K562 (cell line): ENCODE measurements around the gene SRRT. TPM values are rescaled to one million over a fixed set of nuclear protein-coding genes. Genes with fewer than 3 reads are reported as not detected.

Experiments used
- GTF2B ChIP-seq: IDR thresholded peaks from 2 replicates; pipeline ENCODE4 v1.6.1; 2011; ENCODE audit not compliant: insufficient read length; ENCODE audit errors: extremely low read depth
- NR2C2 ChIP-seq, 2 experiments: fragments of 200-800 bp in 1 of 2; sonication (Bioruptor generic) in 1 of 2; sonication (generic) in 1 of 2; formaldehyde crosslinking in 1 of 2; IDR thresholded peaks; 2 replicates each; pipeline versions ENCODE4 v1.6.1 to v1.8.0; 2016 to 2022; ENCODE audit warnings: mild to moderate bottlenecking in 1 of 2, missing compliant biosample characterization in 1 of 2, missing genetic modification characterization in 1 of 2, missing genetic modification reagents in 1 of 2
- NR4A1 ChIP-seq, 2 experiments: fragments of 250-450 bp in 1 of 2; fragments of 450-650 bp in 1 of 2; sonication (Bioruptor Pico) in 1 of 2; IDR thresholded peaks; 2 replicates each; pipeline versions ENCODE4 v1.4.0 to v1.6.1; 2016 to 2020; ENCODE audit warnings: mild to moderate bottlenecking in 2 of 2, missing compliant biosample characterization in 1 of 2, missing genetic modification characterization in 1 of 2, moderate library complexity in 1 of 2
- PML ChIP-seq: IDR thresholded peaks from 2 replicates; pipeline ENCODE4 v1.6.1; 2012; ENCODE audit warnings: low read length, inconsistent platforms
- POLR2B ChIP-seq: fragments of 450-650 bp; IDR thresholded peaks from 2 replicates; pipeline ENCODE4 v1.6.1; 2018; ENCODE audit warnings: low read depth; ENCODE audit not compliant: partially characterized antibody
- RERE ChIP-seq: sonication (generic); formaldehyde crosslinking; IDR thresholded peaks from 2 replicates; pipeline ENCODE4 v1.8.0; 2023; ENCODE audit warnings: missing genetic modification reagents, mild to moderate bottlenecking, borderline replicate concordance
- SIN3A ChIP-seq, 2 experiments: fragments of 150-350 bp in 1 of 2; IDR thresholded peaks; 2 replicates each; pipeline ENCODE4 v1.6.1; 2011 to 2016; ENCODE audit warnings: borderline replicate concordance in 2 of 2, low read depth in 2 of 2, low read length in 2 of 2, mild to moderate bottlenecking in 2 of 2, moderate library complexity in 2 of 2; ENCODE audit not compliant: control insufficient read depth in 1 of 2
- SMAD3 ChIP-seq: fragments of 450-650 bp; formaldehyde crosslinking; conservative IDR thresholded peaks from 2 replicates; pipeline ENCODE4 v1.4.0; 2020; ENCODE audit warnings: mild to moderate bottlenecking
- polyA plus RNA-seq, 8 experiments: library from polyadenylated mRNA; depleted of rRNA in 4 of 8; stranded (reverse) in 5 of 8; unstranded in 3 of 8; fragments of >200 nt; fragmentation: Nextera tagmentation in 2 of 8; fragmentation: Illumina TruSeq in 1 of 8; extraction: Ambion mirVana in 2 of 8; extraction: Trizol in 1 of 8; gene quantifications; 2 replicates each; pipeline versions ENCODE4 v1.2.1 to v1.2.3, GENCODE V29; 2011 to 2014; ENCODE audit warnings: inconsistent platforms in 1 of 8, missing spikeins in 1 of 8
- total RNA-seq, 7 experiments: library from RNA; depleted of rRNA in 6 of 7; stranded (reverse); fragments of >200 nt in 6 of 7; fragmentation: Illumina TruSeq in 2 of 7; extraction: Trizol in 2 of 7; gene quantifications; 2 replicates each; pipeline versions ENCODE4 v1.2.1 to v1.2.3, GENCODE V29; 2011 to 2021; ENCODE audit warnings: low replicate concordance in 1 of 7
- TF ChIP-seq, protein P1 (sequence below): sonication (generic); formaldehyde crosslinking; IDR thresholded peaks from 2 replicates; pipeline ENCODE4 v1.8.0; 2022; ENCODE audit warnings: mild to moderate bottlenecking, missing genetic modification reagents

The SRRT gene
- total and polyA plus RNA-seq, 9 of the 15 experiments (the other 6 are each of a cell fraction or from before 2014, with no cell fraction given): 10.3 to 263 (median 84.4) TPM

DNA sequence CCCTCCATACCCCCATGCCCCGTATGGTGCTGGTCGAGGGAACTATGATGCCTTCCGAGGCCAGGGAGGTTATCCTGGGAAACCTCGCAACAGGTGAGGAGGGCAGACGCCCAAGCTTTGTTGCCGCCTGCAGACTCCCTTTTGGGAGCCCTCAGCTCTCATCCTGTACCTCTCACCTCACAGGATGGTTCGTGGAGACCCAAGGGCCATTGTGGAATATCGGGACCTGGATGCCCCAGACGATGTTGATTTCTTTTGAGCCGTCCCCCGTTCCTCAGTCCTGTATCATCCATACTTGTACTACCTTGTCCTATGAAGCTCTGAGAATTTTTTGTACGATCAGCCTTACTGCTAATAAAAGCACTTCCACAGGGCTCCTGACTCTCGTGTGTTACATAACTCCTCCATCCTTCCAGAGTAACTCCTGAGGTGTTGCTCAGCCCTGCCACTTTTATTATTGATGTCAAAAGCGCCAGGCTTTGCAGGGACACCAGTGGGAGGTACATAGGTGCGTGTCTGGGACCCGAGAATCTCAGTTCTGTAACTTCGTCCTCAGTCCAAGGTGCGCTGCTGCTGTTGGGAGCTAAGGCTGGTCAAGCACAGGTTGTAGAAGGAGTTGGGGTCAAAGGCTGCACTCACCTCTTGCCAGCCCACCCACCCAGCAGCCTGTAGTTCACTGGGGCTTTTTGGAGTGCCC, 13.5 kb downstream of the SRRT start (continued):
- TF ChIP-seq RERE (CRISPR knock-in tag) (0 out of 2 replicates have a peak, but pooled peaks have one; percentile 8), NR4A1 (CRISPR knock-in tag; IDR thresholded peaks at IDR 0.05) (0 out of 2 replicates have a peak, but pooled peaks have one; percentile 7), NR4A1 (tag; IDR thresholded peaks at IDR 0.05) (no peak), SIN3A (IDR thresholded peaks at IDR 0.05; ENCODE audit: borderline replicate concordance in 2 of 2, control insufficient read depth in 1 of 2, low read depth in 2 of 2, low read length in 2 of 2) (0 out of 4 replicates have a peak, but pooled peaks of 1 of the 2 experiments have one; percentile 23), SMAD3 (CRISPR knock-in tag) (0 out of 2 replicates have a peak, but pooled peaks have one; percentile 49), NR2C2 (CRISPR knock-in tag; IDR thresholded peaks at IDR 0.05) (peak; percentile 38; the same call in 1 of the 2 replicates), NR2C2 (tag; IDR thresholded peaks at IDR 0.05) (no peak), PML (peak; percentile 12; the same call in 1 of the 2 replicates), GTF2B (no peak), POLR2B (peak; percentile 9)
- TF ChIP-seq, protein P1, sequence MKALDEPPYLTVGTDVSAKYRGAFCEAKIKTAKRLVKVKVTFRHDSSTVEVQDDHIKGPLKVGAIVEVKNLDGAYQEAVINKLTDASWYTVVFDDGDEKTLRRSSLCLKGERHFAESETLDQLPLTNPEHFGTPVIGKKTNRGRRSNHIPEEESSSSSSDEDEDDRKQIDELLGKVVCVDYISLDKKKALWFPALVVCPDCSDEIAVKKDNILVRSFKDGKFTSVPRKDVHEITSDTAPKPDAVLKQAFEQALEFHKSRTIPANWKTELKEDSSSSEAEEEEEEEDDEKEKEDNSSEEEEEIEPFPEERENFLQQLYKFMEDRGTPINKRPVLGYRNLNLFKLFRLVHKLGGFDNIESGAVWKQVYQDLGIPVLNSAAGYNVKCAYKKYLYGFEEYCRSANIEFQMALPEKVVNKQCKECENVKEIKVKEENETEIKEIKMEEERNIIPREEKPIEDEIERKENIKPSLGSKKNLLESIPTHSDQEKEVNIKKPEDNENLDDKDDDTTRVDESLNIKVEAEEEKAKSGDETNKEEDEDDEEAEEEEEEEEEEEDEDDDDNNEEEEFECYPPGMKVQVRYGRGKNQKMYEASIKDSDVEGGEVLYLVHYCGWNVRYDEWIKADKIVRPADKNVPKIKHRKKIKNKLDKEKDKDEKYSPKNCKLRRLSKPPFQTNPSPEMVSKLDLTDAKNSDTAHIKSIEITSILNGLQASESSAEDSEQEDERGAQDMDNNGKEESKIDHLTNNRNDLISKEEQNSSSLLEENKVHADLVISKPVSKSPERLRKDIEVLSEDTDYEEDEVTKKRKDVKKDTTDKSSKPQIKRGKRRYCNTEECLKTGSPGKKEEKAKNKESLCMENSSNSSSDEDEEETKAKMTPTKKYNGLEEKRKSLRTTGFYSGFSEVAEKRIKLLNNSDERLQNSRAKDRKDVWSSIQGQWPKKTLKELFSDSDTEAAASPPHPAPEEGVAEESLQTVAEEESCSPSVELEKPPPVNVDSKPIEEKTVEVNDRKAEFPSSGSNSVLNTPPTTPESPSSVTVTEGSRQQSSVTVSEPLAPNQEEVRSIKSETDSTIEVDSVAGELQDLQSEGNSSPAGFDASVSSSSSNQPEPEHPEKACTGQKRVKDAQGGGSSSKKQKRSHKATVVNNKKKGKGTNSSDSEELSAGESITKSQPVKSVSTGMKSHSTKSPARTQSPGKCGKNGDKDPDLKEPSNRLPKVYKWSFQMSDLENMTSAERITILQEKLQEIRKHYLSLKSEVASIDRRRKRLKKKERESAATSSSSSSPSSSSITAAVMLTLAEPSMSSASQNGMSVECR (CRISPR knock-in tag): 0 out of 2 replicates have a peak, but pooled peaks have one; percentile 25
- TF ChIP-seq, all 486 proteins: peak for 12
